ENCODE measurements around the gene BACH2. TPM values are rescaled to one million over a fixed set of nuclear protein-coding genes. Genes with fewer than 3 reads are reported as not detected.

BACH2 gene
- polyA plus RNA-seq, 1 donor from 2014 or later: 45.5 TPM

DNA sequence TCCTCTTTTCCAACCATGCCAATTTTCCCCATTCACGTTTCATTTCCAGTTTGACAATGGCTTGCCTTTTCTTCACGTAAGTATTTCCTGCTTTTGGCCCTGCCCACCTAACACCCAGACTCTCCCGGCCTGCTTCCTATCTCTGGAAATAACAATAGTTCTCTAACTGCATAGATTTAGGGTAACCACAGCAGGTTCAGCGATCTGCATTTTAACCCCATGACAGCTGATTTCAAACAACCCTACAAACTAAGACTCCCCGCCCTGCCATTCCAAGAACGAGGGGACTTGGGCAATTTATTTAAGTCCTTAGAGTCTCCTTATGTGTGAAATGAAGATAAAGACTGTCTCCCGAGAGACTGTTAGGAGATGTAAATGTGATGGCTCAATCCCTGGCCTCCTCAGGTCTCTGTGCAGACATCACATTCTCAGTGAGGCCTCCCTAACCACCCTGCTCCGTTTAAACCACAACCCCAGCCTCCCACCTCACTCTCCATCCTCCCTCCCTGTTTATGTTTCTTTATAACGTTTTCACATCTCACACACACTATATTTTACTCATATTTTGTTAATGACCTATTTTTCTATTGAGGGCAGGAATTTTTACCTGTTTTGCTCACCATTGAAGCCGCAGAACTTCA, 267.5 kb downstream of the BACH2 start:
- Histone ChIP-seq H3K79me2 (replicated peaks; ENCODE audit: insufficient read depth, low read length) (peaks cover 12% of the 10 kb centered on the region), H3K9ac (ENCODE audit: low read length) (no peak overlapping the region), H2AFZ (ENCODE audit: low read depth, low read length) (no peak overlapping the region), H3K4me2 (ENCODE audit: low read length) (no peak overlapping the region), H3K27me3 (ENCODE audit: insufficient read depth, low read depth, low read length) (no peaks in the 10 kb centered on the region), H4K20me1 (ENCODE audit: insufficient read depth) (no peaks in the 10 kb centered on the region), H3K9me3 (ENCODE audit: low read length) (no peaks in the 10 kb centered on the region), H3F3A (ENCODE audit: insufficient read depth, low read length, poor library complexity, severe bottlenecking) (no peaks in the 10 kb centered on the region), H3K9me2 (ENCODE audit: insufficient read depth, low read length) (no peaks in the 10 kb centered on the region), H3K4me3 (ENCODE audit: low read length) (no peak overlapping the region), H3K27ac (ENCODE audit: low read length) (no peak overlapping the region), H3K36me3 (ENCODE audit: insufficient read depth, low read length) (no peaks in the 10 kb centered on the region)
- no peak for TF ChIP-seq RAD21 (conservative IDR thresholded peaks at IDR 0.05)
- no peak for TF ChIP-seq EP300 (conservative IDR thresholded peaks at IDR 0.05; ENCODE audit: poor library complexity, severe bottlenecking)
- TF ChIP-seq, protein P1, sequence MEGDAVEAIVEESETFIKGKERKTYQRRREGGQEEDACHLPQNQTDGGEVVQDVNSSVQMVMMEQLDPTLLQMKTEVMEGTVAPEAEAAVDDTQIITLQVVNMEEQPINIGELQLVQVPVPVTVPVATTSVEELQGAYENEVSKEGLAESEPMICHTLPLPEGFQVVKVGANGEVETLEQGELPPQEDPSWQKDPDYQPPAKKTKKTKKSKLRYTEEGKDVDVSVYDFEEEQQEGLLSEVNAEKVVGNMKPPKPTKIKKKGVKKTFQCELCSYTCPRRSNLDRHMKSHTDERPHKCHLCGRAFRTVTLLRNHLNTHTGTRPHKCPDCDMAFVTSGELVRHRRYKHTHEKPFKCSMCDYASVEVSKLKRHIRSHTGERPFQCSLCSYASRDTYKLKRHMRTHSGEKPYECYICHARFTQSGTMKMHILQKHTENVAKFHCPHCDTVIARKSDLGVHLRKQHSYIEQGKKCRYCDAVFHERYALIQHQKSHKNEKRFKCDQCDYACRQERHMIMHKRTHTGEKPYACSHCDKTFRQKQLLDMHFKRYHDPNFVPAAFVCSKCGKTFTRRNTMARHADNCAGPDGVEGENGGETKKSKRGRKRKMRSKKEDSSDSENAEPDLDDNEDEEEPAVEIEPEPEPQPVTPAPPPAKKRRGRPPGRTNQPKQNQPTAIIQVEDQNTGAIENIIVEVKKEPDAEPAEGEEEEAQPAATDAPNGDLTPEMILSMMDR (IDR thresholded peaks at IDR 0.05; ENCODE audit: poor library complexity, severe bottlenecking): no peak
- TF ChIP-seq MXI1 (conservative IDR thresholded peaks at IDR 0.05; ENCODE audit: poor library complexity, severe bottlenecking): no peak
- TF ChIP-seq POLR2AphosphoS5 (IDR thresholded peaks at IDR 0.05): no peak
- TF ChIP-seq SMC3 (conservative IDR thresholded peaks at IDR 0.05; ENCODE audit: poor library complexity): no peak
- TF ChIP-seq TAF1 (IDR thresholded peaks at IDR 0.05; ENCODE audit: low read depth): no peak
- TF ChIP-seq, protein P2, sequence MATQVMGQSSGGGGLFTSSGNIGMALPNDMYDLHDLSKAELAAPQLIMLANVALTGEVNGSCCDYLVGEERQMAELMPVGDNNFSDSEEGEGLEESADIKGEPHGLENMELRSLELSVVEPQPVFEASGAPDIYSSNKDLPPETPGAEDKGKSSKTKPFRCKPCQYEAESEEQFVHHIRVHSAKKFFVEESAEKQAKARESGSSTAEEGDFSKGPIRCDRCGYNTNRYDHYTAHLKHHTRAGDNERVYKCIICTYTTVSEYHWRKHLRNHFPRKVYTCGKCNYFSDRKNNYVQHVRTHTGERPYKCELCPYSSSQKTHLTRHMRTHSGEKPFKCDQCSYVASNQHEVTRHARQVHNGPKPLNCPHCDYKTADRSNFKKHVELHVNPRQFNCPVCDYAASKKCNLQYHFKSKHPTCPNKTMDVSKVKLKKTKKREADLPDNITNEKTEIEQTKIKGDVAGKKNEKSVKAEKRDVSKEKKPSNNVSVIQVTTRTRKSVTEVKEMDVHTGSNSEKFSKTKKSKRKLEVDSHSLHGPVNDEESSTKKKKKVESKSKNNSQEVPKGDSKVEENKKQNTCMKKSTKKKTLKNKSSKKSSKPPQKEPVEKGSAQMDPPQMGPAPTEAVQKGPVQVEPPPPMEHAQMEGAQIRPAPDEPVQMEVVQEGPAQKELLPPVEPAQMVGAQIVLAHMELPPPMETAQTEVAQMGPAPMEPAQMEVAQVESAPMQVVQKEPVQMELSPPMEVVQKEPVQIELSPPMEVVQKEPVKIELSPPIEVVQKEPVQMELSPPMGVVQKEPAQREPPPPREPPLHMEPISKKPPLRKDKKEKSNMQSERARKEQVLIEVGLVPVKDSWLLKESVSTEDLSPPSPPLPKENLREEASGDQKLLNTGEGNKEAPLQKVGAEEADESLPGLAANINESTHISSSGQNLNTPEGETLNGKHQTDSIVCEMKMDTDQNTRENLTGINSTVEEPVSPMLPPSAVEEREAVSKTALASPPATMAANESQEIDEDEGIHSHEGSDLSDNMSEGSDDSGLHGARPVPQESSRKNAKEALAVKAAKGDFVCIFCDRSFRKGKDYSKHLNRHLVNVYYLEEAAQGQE (IDR thresholded peaks at IDR 0.05; ENCODE audit: borderline replicate concordance): no peak
- TF ChIP-seq EZH2 (IDR thresholded peaks at IDR 0.05; ENCODE audit: borderline replicate concordance, insufficient read depth, low read length, poor library complexity, severe bottlenecking): no peak

DNA sequence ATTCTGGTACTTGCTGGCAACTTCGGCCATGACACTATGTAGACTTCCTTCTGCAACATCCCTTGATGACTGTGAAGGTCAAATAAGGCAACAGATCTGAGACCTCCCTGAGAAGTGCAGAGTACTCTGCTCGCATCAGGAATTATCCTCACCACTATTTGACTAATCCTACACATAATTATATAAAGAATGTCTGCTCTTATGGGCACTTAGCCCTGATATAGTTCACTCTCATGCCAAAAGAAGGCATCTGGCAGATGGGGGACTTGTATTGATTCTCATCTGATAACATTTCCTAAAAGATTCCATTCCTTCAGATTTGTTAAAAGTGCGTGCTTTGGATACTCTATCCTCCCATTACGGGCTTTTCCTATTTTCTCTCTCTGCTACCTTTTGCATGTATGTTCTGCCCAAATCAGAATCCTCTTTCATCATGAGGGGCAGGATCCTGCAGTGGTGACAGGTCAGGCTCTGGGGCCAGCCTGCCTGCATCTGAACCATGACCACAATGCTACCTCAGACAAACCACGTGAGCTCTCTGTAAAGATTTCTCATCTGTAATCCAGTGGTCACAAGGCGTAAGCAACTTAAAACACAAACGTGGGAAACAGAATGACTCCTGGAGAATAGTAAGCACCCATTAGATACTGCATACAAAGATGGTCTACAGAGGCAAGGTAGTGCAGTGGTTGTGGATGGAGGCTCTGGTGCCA, 268.4 kb downstream of the BACH2 start:
- H3K9ac ChIP-seq (ENCODE audit: low read length): no peak overlapping the region
- H3K9me3 ChIP-seq (ENCODE audit: low read length): no peaks in the 10 kb centered on the region
- no peaks in the 10 kb centered on the region for H4K20me1 ChIP-seq (ENCODE audit: insufficient read depth)
- no peaks in the 10 kb centered on the region for H3K36me3 ChIP-seq (ENCODE audit: insufficient read depth, low read length)
- no peaks in the 10 kb centered on the region for H3K9me2 ChIP-seq (ENCODE audit: insufficient read depth, low read length)
- H3K4me2 ChIP-seq (ENCODE audit: low read length): no peak overlapping the region
- no peak overlapping the region for H3K27ac ChIP-seq (ENCODE audit: low read length)
- TF ChIP-seq POLR2AphosphoS5 (IDR thresholded peaks at IDR 0.05): no peak
- no peak for TF ChIP-seq EP300 (conservative IDR thresholded peaks at IDR 0.05; ENCODE audit: poor library complexity, severe bottlenecking)
- TF ChIP-seq SMC3 (conservative IDR thresholded peaks at IDR 0.05; ENCODE audit: poor library complexity): no peak
- TF ChIP-seq, protein P2 (IDR thresholded peaks at IDR 0.05; ENCODE audit: borderline replicate concordance): no peak
- no peak for TF ChIP-seq RAD21 (conservative IDR thresholded peaks at IDR 0.05)
- TF ChIP-seq MXI1 (conservative IDR thresholded peaks at IDR 0.05; ENCODE audit: poor library complexity, severe bottlenecking): no peak
- TF ChIP-seq, protein P1 (IDR thresholded peaks at IDR 0.05; ENCODE audit: poor library complexity, severe bottlenecking): no peak
- TF ChIP-seq TAF1 (IDR thresholded peaks at IDR 0.05; ENCODE audit: low read depth): no peak
- H3K4me3 ChIP-seq (ENCODE audit: low read length): no peak overlapping the region
- H2AFZ ChIP-seq (ENCODE audit: low read depth, low read length): no peak overlapping the region
- H3F3A ChIP-seq (ENCODE audit: insufficient read depth, low read length, poor library complexity, severe bottlenecking): no peaks in the 10 kb centered on the region
- no peaks in the 10 kb centered on the region for H3K27me3 ChIP-seq (ENCODE audit: insufficient read depth, low read depth, low read length)
- peaks cover 12% of the 10 kb centered on the region for H3K79me2 ChIP-seq (replicated peaks; ENCODE audit: insufficient read depth, low read length)
